CD4-positive, CD25-positive, alpha-beta regulatory T cell (primary cell): Measurements from ENCODE around the gene EPG5. TPM values are rescaled to one million over a fixed set of nuclear protein-coding genes. Genes with fewer than 3 reads are reported as not detected.
A peak's percentile ranks its signal among the peaks of the same experiment; 100 is the strongest.

ENCODE experiments used
- ATAC-seq, 2 donors: fragments of 150-1000 bp; cut with Tn5 transposase; one replicate each; pipeline ENCODE4 v1.10.0; 2021; ENCODE audit warnings: low read depth in 2 of 2, moderate number of reproducible peaks in 2 of 2, moderate library complexity in 1 of 2
- DNase-seq, 3 donors: peaks; one replicate each; pipeline versions ENCODE4 v3.0.0 to v3.0.0-alpha.2; 2012 to 2022; ENCODE audit warnings: mixed read lengths in 1 of 3
- H3K27ac ChIP-seq: one replicate; pipeline ENCODE4 v1.7.0; 2013; ENCODE audit warnings: mild to moderate bottlenecking, low read length; ENCODE audit not compliant: insufficient read depth, poor library complexity, severe bottlenecking
- H3K27me3 ChIP-seq: one replicate; pipeline ENCODE4 v1.7.0; 2013; ENCODE audit warnings: low read length; ENCODE audit not compliant: control insufficient read depth, insufficient read depth
- H3K36me3 ChIP-seq: one replicate; pipeline ENCODE4 v1.7.0; 2013; ENCODE audit warnings: mild to moderate bottlenecking, low read length, moderate library complexity; ENCODE audit not compliant: control insufficient read depth, insufficient read depth
- H3K4me1 ChIP-seq: 2 replicates; pipeline ENCODE4 v1.7.0; 2013; ENCODE audit warnings: mild to moderate bottlenecking, low read length; ENCODE audit not compliant: insufficient read depth, control insufficient read depth, poor library complexity, severe bottlenecking
- H3K4me3 ChIP-seq: one replicate; pipeline ENCODE4 v1.7.0; 2013; ENCODE audit warnings: low read depth, mild to moderate bottlenecking, low read length, moderate library complexity
- H3K9me3 ChIP-seq, 2 experiments: 1 replicate in 1 of 2; 2 replicates in 1 of 2; pipeline ENCODE4 v1.7.0; 2013; ENCODE audit warnings: low read length in 2 of 2, mild to moderate bottlenecking in 1 of 2, moderate library complexity in 1 of 2; ENCODE audit not compliant: control insufficient read depth in 2 of 2
- H3K27ac Mint-ChIP-seq, 3 donors: one replicate each; pipeline ENCODE4 v1.8.0; 2020 to 2022; ENCODE audit warnings: mild to moderate bottlenecking in 3 of 3, mixed read lengths in 3 of 3, moderate library complexity in 2 of 3
- H3K27me3 Mint-ChIP-seq: one replicate; pipeline ENCODE4 v1.8.0; 2022; ENCODE audit warnings: mild to moderate bottlenecking, mixed read lengths
- H3K36me3 Mint-ChIP-seq: one replicate; pipeline ENCODE4 v1.8.0; 2020; ENCODE audit warnings: mixed read lengths
- H3K4me1 Mint-ChIP-seq, 4 donors: one replicate each; pipeline ENCODE4 v1.8.0; 2020 to 2022; ENCODE audit warnings: mixed read lengths in 4 of 4, mild to moderate bottlenecking in 1 of 4
- H3K4me3 Mint-ChIP-seq, 4 donors: one replicate each; pipeline ENCODE4 v1.8.0; 2020 to 2022; ENCODE audit warnings: mild to moderate bottlenecking in 4 of 4, mixed read lengths in 4 of 4, moderate library complexity in 3 of 4
- H3K9me3 Mint-ChIP-seq, 7 donors: one replicate each; pipeline ENCODE4 v1.8.0; 2020 to 2022; ENCODE audit warnings: mixed read lengths in 7 of 7, mild to moderate bottlenecking in 3 of 7, moderate library complexity in 2 of 7
- polyA plus RNA-seq, 4 donors: library from polyadenylated mRNA; unstranded; fragments of 300-500 nt; fragmentation: Illumina TruSeq; gene quantifications; one replicate each; pipeline ENCODE4 v1.2.3, GENCODE V29; 2021
- total RNA-seq: library from RNA; stranded (reverse); gene quantifications from one replicate; pipeline ENCODE4 v1.2.3, GENCODE V29; 2022

The EPG5 gene
- total and polyA plus RNA-seq, 5 donors from 2014 or later: 4.1 to 49.8 (median 5.8) TPM

DNA sequence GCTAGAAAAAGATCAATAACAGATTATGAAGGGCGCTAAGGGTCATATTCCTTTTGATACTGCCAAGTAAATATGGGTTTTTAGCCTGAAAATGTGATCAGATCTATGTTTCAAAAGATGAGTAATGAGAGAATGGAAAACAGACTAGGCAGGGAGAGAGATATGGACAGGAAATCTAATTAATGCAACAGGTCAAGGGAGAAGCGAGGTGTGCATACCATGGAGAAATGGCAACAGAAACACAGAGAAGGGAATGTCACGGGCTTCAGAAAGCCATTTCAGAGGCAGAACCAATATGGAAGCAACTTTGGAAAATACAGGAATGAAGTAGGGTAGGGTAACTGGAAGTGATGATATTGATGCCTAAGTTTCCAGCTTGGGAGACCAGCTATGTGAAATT, 72.3 kb downstream of the EPG5 start:
- Histone ChIP-seq H3K4me1 (no peaks in the 10 kb centered on the region), H3K4me3 (no peak overlapping the region), H3K27me3 (no peaks in the 10 kb centered on the region), H3K36me3 (peaks cover 78% of the 10 kb centered on the region), H3K27ac (no peak overlapping the region), H3K9me3 (no peaks in the 10 kb centered on the region)
- Mint-ChIP-seq H3K9me3 (peaks cover 0 to 1% (median 0%) of the 10 kb centered on the region in 7 donors), H3K4me3 (no peak overlapping the region), H3K36me3 (peaks cover 52% of the 10 kb centered on the region), H3K4me1 (peaks cover 0 to 9% (median 8%) of the 10 kb centered on the region in 4 donors), H3K27me3 (no peaks in the 10 kb centered on the region), H3K27ac (peak overlapping the region in 2 of 3 donors; percentile 3 to 74)
- DNase-seq: no peak
- no peak for ATAC-seq

DNA sequence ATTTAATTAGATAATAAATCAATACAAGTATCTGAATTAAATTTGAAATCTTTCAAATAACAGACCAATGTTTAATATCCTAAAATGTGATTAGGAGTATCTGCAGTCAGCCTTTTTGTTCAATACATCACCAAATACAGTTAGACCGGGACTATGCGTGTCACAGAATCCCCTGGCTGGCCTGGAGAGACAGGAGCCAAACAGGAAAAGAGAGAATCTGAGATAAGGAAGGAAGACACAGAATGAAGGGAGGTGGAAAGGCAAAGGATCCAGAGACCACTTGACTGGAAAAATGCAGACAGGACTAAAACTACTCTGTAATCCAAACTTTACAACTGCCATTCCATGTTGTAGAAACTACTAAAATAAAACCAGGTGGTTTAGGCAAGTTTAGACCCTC, 75.3 kb downstream of the EPG5 start:
- Mint-ChIP-seq H3K4me1 (peaks cover 0 to 13% (median 8%) of the 10 kb centered on the region in 4 donors), H3K9me3 (peaks cover 0 to 1% (median 0%) of the 10 kb centered on the region in 7 donors), H3K27ac (peak overlapping the region in 1 of 3 donors; percentile 72), H3K27me3 (no peaks in the 10 kb centered on the region), H3K36me3 (peaks cover 42% of the 10 kb centered on the region), H3K4me3 (no peak overlapping the region)
- Histone ChIP-seq H3K27me3 (no peaks in the 10 kb centered on the region), H3K4me1 (no peaks in the 10 kb centered on the region), H3K9me3 (no peaks in the 10 kb centered on the region), H3K4me3 (no peak overlapping the region), H3K27ac (no peak overlapping the region), H3K36me3 (peaks cover 72% of the 10 kb centered on the region)
- ATAC-seq: no peak
- no peak for DNase-seq

DNA sequence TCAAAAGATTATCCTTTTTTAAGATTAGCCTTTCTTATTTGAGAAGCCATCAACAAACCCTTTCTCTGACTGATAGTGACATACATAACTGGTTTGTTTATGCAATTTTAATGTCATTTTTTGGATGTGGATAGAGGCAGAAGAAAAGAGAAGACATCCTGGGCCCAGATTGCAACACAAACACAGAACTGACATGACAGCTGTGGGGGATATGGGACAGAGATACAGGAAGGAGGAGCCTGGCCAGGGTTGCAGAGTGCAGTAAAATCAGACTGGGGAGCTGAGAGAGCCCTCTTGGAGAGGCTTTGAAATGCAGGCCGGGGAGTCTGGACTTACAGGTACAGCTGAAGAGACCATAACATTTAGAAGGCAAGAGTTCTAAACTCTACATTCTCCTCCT, 76.5 kb downstream of the EPG5 start:
- Histone ChIP-seq H3K27ac (no peak overlapping the region), H3K9me3 (no peaks in the 10 kb centered on the region), H3K36me3 (peaks cover 74% of the 10 kb centered on the region), H3K4me3 (no peak overlapping the region), H3K4me1 (no peaks in the 10 kb centered on the region), H3K27me3 (no peaks in the 10 kb centered on the region)
- H3K4me1 Mint-ChIP-seq: peaks cover 3 to 14% (median 7%) of the 10 kb centered on the region in 4 donors
- DNase-seq (no peak), ATAC-seq (no peak)
- no peaks in the 10 kb centered on the region for H3K27me3 Mint-ChIP-seq
- peaks cover 42% of the 10 kb centered on the region for H3K36me3 Mint-ChIP-seq
- peaks cover 0 to 1% (median 0%) of the 10 kb centered on the region in 7 donors for H3K9me3 Mint-ChIP-seq
- no peak overlapping the region for H3K4me3 Mint-ChIP-seq
- H3K27ac Mint-ChIP-seq: peak overlapping the region in 1 of 3 donors; percentile 51

DNA sequence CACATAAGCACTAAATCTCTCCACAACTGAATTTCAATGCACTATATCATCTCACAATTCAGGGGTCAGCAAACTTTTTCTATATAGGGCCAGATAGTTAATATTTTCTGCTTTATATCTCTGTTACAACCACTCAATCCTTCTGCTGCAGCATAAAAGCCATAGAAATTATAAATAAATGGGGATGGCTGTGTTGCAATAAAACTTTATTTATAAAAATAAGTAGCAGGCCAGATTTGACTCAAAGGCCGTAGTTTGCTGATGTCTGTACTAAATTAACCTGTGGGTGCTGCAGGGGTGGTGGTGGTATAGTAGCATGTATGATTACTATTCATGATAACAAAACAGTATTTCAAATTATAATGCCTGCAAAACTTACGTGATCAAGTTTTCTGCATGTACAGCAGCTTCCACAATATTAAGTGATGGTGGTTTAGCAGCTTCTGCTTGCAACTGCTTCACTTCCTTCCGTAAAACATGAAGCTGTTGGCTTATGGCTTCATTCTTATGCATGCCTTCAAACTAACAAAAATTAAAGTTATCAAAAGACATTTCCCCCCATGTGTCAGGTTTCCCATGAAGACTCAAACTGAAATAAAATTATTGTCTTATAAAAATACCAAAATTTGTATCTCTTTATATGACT, 77.6 kb downstream of the EPG5 start:
- DNase-seq: no peak
- no peak overlapping the region for H3K4me3 Mint-ChIP-seq

DNA sequence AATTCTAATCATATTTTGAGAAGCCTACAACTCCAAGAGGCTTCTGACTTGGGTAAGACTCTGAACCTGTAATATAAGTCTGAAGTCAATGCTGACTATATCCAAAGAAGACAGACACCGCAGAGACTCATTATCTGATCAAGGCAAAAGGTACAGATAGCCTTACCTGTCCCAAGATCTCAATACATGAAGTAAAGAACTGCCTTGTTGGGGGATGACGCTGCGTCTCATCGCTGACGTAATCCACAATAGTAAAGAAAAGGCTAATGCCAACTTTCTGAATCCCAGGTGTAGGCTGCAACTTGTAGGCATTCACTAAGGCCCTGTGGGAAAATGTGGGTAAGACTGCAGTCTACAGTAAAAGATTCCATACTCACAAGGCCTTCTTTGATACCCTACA, 79.5 kb downstream of the EPG5 start:
- ATAC-seq (no peak), DNase-seq (no peak)
- Histone ChIP-seq H3K4me3 (no peak overlapping the region), H3K36me3 (peaks cover 66% of the 10 kb centered on the region), H3K4me1 (no peaks in the 10 kb centered on the region), H3K27me3 (no peaks in the 10 kb centered on the region), H3K9me3 (no peaks in the 10 kb centered on the region), H3K27ac (no peak overlapping the region)
- Mint-ChIP-seq H3K27ac (peak overlapping the region in 1 of 3 donors; percentile 4), H3K27me3 (no peaks in the 10 kb centered on the region), H3K4me3 (no peak overlapping the region), H3K9me3 (no peaks in the 10 kb centered on the region), H3K36me3 (peaks cover 35% of the 10 kb centered on the region), H3K4me1 (peaks cover 2 to 6% (median 4%) of the 10 kb centered on the region in 4 donors)

More for the DNA sequence above, 77.6 kb downstream of the EPG5 start:
- peaks cover 2 to 6% (median 4%) of the 10 kb centered on the region in 4 donors for H3K4me1 Mint-ChIP-seq
- Histone ChIP-seq H3K4me1 (no peaks in the 10 kb centered on the region), H3K27me3 (no peaks in the 10 kb centered on the region), H3K27ac (no peak overlapping the region), H3K9me3 (no peaks in the 10 kb centered on the region), H3K4me3 (no peak overlapping the region), H3K36me3 (peaks cover 69% of the 10 kb centered on the region)
- no peak overlapping the region for H3K27ac Mint-ChIP-seq
- peaks cover 33% of the 10 kb centered on the region for H3K36me3 Mint-ChIP-seq
- ATAC-seq: no peak
- H3K9me3 Mint-ChIP-seq: peaks cover 0 to 1% (median 0%) of the 10 kb centered on the region in 7 donors
- H3K27me3 Mint-ChIP-seq: no peaks in the 10 kb centered on the region

DNA sequence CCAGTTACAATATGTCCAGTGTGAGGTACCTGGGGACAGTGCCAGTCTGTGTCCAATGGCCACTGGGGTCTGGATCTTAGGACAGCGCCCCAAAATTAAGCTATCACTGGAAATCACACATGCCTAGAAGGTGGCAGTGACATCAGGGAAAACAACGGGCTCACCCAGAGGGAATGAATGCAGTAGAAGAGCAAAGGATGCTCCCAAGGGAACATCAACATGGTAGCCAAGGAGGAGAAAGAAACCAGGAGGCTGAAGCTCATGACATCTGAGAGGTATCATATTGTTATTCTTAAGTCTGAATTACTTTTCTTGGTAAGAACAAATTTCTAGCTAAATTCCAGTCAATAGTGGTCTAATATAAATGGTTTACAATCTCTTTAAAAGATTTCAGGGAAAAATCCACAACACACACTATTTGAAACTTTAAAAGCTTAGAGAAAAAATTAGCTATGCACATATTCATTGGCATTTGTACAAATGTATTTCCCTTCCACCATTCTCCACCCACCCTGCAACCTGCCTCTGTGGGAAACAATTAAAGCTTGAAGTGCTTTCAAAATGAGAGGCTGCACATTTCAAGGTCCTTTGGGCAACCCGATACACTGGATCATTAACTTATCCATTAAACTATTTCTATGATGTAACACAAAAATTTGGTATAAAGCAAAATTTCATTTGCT, 86.1 kb downstream of the EPG5 start:
- H3K27ac Mint-ChIP-seq: no peak overlapping the region
- no peak overlapping the region for H3K4me3 Mint-ChIP-seq
- peaks cover 35% of the 10 kb centered on the region for H3K36me3 Mint-ChIP-seq
- H3K27me3 Mint-ChIP-seq: no peaks in the 10 kb centered on the region
- H3K36me3 ChIP-seq: peaks cover 66% of the 10 kb centered on the region
- no peaks in the 10 kb centered on the region for H3K9me3 ChIP-seq
- no peak for DNase-seq
- H3K4me1 ChIP-seq: peaks cover 5% of the 10 kb centered on the region
- ATAC-seq: no peak
- H3K9me3 Mint-ChIP-seq: no peaks in the 10 kb centered on the region
- H3K27ac ChIP-seq: no peak overlapping the region
- H3K27me3 ChIP-seq: no peaks in the 10 kb centered on the region
- H3K4me1 Mint-ChIP-seq: peaks cover 8 to 13% (median 11%) of the 10 kb centered on the region in 4 donors
- H3K4me3 ChIP-seq: no peak overlapping the region

DNA sequence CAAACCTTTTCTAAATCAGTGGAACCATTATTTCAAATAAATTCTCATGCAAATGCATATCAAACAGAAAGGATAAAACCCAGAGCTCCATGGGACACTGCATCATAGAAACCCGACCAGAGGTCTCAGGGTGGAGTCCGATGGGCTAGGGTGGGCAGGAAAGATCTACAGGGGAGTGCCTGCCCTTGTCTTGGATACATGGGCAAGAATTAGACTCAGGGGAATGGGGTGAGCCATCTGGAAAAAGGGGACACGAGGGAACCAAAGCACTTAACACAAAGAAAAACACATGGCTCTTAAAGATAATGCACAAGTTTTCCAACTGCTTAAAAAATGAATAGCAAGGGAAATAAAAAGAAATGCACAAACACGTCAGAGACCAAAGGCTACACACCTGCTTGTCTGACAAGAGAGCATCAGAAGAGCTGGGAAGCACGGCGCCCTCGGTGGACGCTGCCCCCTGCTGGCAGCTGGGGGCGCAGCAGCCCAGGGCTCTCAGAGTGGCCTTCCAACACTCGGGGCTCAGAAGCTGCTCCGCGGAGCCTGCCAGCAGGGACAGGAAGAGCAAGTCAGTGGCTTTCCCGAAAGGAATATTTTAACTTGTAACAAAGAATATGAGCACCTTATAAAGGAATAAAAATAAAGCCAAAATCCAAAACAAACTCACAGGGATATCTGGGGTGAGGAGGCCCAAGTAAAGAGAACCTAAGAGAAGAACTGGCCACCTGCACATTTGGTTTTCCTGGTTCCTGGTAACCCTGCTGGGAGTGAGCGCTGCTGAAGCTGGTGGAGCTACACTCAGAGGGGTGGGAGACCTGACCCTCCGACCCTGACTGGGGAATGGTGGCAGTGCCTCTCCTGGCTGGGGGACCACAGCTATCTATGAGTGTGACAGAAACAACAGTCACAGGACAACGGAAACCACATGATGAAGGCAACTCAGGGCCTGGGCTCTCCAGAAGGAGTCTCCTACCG, 87.2 kb downstream of the EPG5 start:
- H3K9me3 Mint-ChIP-seq: no peaks in the 10 kb centered on the region
- peaks cover 68% of the 10 kb centered on the region for H3K36me3 ChIP-seq
- no peaks in the 10 kb centered on the region for H3K27me3 Mint-ChIP-seq
- H3K9me3 ChIP-seq: no peaks in the 10 kb centered on the region
- peaks cover 37% of the 10 kb centered on the region for H3K36me3 Mint-ChIP-seq
- no peak overlapping the region for H3K4me3 ChIP-seq
- H3K4me1 ChIP-seq: peaks cover 8% of the 10 kb centered on the region
- DNase-seq (peak; percentile 49 to 75 (median 66)), ATAC-seq (peak; percentile 83 to 96)
- H3K4me1 Mint-ChIP-seq: peaks cover 13 to 19% (median 17%) of the 10 kb centered on the region in 4 donors
- peak overlapping the region; percentile 17 to 64 (median 34) for H3K27ac Mint-ChIP-seq
- H3K27me3 ChIP-seq: no peaks in the 10 kb centered on the region
- H3K27ac ChIP-seq: no peak overlapping the region
- no peak overlapping the region for H3K4me3 Mint-ChIP-seq
